GM12873 (cell line): ENCODE data around the gene ZNF638.

Experiments
- TF ChIP-seq, protein P1 (sequence below): IDR thresholded peaks from 2 replicates; pipeline ENCODE4 v1.5.1; 2012; ENCODE audit warnings: low read depth, mild to moderate bottlenecking, moderate library complexity, low read length, control low read depth; ENCODE audit not compliant: insufficient read depth; ENCODE audit errors: missing control alignments

Gene ZNF638

DNA sequence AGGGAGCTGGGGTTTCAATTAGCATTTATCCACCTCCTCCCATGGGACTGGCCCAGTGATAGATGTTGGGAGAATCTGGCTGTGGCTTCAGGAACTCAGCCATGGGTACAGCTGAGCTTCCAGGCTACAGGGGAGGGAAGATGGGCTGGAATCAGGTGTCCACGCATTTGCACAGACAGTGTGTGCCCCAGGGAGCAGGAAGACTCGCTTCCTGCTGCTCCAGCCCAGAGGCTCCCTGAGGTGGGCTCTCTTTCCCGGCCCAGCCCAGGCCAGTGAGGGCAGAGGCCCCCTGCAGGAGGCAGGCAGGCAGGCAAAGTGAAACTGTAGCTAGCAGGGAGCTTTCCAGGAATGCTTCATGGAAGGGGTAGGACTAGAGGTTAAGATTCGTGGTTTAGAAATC lies 150.5 kb downstream of the ZNF638 start:
- TF ChIP-seq, protein P1, sequence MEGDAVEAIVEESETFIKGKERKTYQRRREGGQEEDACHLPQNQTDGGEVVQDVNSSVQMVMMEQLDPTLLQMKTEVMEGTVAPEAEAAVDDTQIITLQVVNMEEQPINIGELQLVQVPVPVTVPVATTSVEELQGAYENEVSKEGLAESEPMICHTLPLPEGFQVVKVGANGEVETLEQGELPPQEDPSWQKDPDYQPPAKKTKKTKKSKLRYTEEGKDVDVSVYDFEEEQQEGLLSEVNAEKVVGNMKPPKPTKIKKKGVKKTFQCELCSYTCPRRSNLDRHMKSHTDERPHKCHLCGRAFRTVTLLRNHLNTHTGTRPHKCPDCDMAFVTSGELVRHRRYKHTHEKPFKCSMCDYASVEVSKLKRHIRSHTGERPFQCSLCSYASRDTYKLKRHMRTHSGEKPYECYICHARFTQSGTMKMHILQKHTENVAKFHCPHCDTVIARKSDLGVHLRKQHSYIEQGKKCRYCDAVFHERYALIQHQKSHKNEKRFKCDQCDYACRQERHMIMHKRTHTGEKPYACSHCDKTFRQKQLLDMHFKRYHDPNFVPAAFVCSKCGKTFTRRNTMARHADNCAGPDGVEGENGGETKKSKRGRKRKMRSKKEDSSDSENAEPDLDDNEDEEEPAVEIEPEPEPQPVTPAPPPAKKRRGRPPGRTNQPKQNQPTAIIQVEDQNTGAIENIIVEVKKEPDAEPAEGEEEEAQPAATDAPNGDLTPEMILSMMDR = no peak

DNA sequence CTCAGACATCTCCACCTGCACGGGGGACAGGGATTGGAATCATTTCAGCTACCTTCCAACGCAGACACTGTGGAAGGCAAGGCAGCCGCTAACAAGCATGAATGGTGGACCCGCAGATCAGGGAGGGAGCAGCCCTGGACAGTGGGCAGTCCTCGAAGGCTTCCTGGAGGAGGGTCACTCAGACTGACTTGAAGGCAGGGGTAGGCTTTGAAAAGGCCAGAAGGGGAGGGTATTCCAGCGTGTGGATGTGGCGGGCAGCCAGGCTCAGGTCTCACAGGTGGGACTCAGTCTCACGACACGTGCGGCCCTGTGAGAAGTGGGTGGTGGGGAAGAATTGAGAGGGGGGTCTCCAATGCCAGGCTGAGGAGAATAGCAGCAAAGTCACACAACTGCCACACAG lies 151.7 kb downstream of the ZNF638 start:
- TF ChIP-seq, protein P1 = no peak

DNA sequence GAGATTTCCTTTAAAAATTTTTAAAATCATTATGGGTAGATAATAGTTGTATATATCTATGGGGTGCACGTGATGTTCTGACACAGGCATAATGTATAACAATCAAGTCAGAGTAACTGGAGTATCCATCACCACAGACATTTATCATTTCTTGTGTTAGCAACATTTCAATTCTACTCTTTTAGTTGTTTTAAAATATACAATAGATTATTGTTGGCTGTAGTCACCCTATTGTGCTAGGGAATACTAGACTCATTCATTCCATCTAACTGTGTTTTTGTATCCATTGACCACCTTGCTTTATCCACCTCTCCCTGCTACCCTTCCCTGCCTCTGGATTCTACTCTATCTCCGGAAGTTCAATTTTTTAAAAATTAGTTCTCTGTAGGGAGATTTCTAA lies 152.8 kb downstream of the ZNF638 start:
- TF ChIP-seq, protein P1 = no peak
